Measurements from ENCODE around the gene NTF4.
"Not testable (repeated sequence)": the region's sequence is repeated elsewhere in the genome, so short reads cannot be mapped to it uniquely, and the experiment has no call there.

- not testable (repeated sequence) for TF ChIP-seq EZH2 (IDR thresholded peaks at IDR 0.05); RAD21 (IDR thresholded peaks at IDR 0.05; ENCODE audit: low read depth); YY1 (IDR thresholded peaks at IDR 0.05; ENCODE audit: extremely low read depth, insufficient replicate concordance, low read depth, low read length); POLR2AphosphoS5 (IDR thresholded peaks at IDR 0.05; ENCODE audit: low read depth, low read length); REST (IDR thresholded peaks at IDR 0.05; ENCODE audit: low read depth); ZBTB33 (IDR thresholded peaks at IDR 0.05; ENCODE audit: extremely low read depth, insufficient replicate concordance, low read length); CTCF (IDR thresholded peaks at IDR 0.05 in 2 of 3, conservative IDR thresholded peaks at IDR 0.05 in 1 of 3; ENCODE audit: borderline replicate concordance in 1 of 3, insufficient read depth in 1 of 3, low read depth in 2 of 3, low read length in 2 of 3); ZNF274 (IDR thresholded peaks at IDR 0.05; ENCODE audit: low read depth, low read length); POLR2A (IDR thresholded peaks at IDR 0.05; ENCODE audit: borderline replicate concordance, extremely low read depth, insufficient read depth, insufficient read length); MAX (IDR thresholded peaks at IDR 0.05)
Observed at GRCh38 chr19:49049834-49050233, 14.8 kb downstream of the NTF4 start.
